ENCODE results near the gene SAMHD1. TPM values are rescaled to one million over a fixed set of nuclear protein-coding genes. Genes with fewer than 3 reads are reported as not detected.

The SAMHD1 gene
- total and polyA plus RNA-seq, 2 of the 13 experiments (the other 11 are each of a cell fraction or from before 2014, with no cell fraction given) = 16.9 to 43.5 TPM

GRCh38 chr20:36881888-36882287, 69.6 kb downstream of the SAMHD1 start (continued):
- TF ChIP-seq ZFY (CRISPR knock-in tag; IDR thresholded peaks at IDR 0.05) = 0 out of 2 replicates have a peak, but pooled peaks have one; percentile 5
- no peak for TF ChIP-seq ZNF614 (CRISPR knock-in tag; IDR thresholded peaks at IDR 0.05; ENCODE audit: borderline replicate concordance)
- TF ChIP-seq NFIB (CRISPR knock-in tag; IDR thresholded peaks at IDR 0.05; ENCODE audit: borderline replicate concordance) = no peak
- no peak for TF ChIP-seq ZMAT5 (CRISPR knock-in tag; IDR thresholded peaks at IDR 0.05; ENCODE audit: borderline replicate concordance, low read depth)
- no peak for TF ChIP-seq NCOR1 (IDR thresholded peaks at IDR 0.05; ENCODE audit: borderline replicate concordance, low read length)
- no peak for TF ChIP-seq HMGA1 (CRISPR knock-in tag; conservative IDR thresholded peaks at IDR 0.05)
- no peak for TF ChIP-seq ZNF264 (CRISPR knock-in tag; IDR thresholded peaks at IDR 0.05)
- TF ChIP-seq TCF7L2 (IDR thresholded peaks at IDR 0.05; ENCODE audit: low read depth, low read length) = no peak

GRCh38 chr20:36881331-36881730, 70.2 kb downstream of the SAMHD1 start:
- H3K4me1 ChIP-seq (ENCODE audit: insufficient read depth, low read length) = peaks cover 29% of the 10 kb centered on the region
- no peak overlapping the region for H2AFZ ChIP-seq (ENCODE audit: low read length)
- intact Hi-C loops (cut with micrococcal nuclease; ENCODE audit: unreplicated experiment) = no loop called here
- TF ChIP-seq ZBTB33 (CRISPR knock-in tag; IDR thresholded peaks at IDR 0.05) (peak; percentile 50; the same call in 1 of the 2 replicates), ZBTB4 (CRISPR knock-in tag; IDR thresholded peaks at IDR 0.05; ENCODE audit: borderline replicate concordance) (0 out of 2 replicates have a peak, but pooled peaks have one; percentile 42), ZNF510 (CRISPR knock-in tag; IDR thresholded peaks at IDR 0.05; ENCODE audit: low read depth) (no peak), ATF7 (IDR thresholded peaks at IDR 0.05) (0 out of 2 replicates have a peak, but pooled peaks have one; percentile 28), ATF7 (CRISPR knock-in tag; IDR thresholded peaks at IDR 0.05) (no peak)
- H3K27ac ChIP-seq (ENCODE audit: extremely low read length, insufficient read depth, low read length) = no peak overlapping the region
- WGBS (ENCODE audit: low lambda C conversion rate) = 84% methylated on average over 16 of the region's 16 CpGs
- H3K9ac ChIP-seq (ENCODE audit: insufficient read depth, low read depth, low read length) = no peak overlapping the region
- FAIRE-seq = no peak
- no peak for DNase-seq (ENCODE audit: low spot score)
- H3K36me3 ChIP-seq (replicated peaks in 1 of 2; ENCODE audit: control insufficient read depth in 1 of 2, insufficient read depth in 2 of 2, low read length in 2 of 2) = no peaks in the 10 kb centered on the region
- in situ Hi-C loops (cut with HindIII; ENCODE audit: extremely low pct_ligation_motif_present, low pct_unique_long_range_greater_than_20kb) = no loop called here
- no peaks in the 10 kb centered on the region for H3K9me3 ChIP-seq (ENCODE audit: low read length)
- H4K20me1 ChIP-seq (ENCODE audit: insufficient read depth, low read length) = no peaks in the 10 kb centered on the region
- no peak for ATAC-seq
- POLR2A ChIA-PET = interaction anchor here (0.8 to 2.5 kb wide), 4 partner anchors 10 to 73 kb away, joined by 3 to 18 read pairs (median 4); no protein-coding TSS in a partner anchor
- CTCF ChIA-PET (ENCODE audit: low intra/inter-chr PET ratio, low total read pairs) = no interaction called here
- H3K27me3 ChIP-seq (ENCODE audit: control insufficient read depth in 1 of 2, insufficient read depth in 2 of 2, low read length in 2 of 2) = no peaks in the 10 kb centered on the region
- no peaks in the 10 kb centered on the region for H3K79me2 ChIP-seq (ENCODE audit: insufficient read depth, low read length)
- BruUV-seq (replicated peaks) = no TSS peak
- 0 out of 2 replicates have a peak overlapping the region, but pooled peaks have one; percentile 13 for H3K4me2 ChIP-seq (ENCODE audit: low read depth, low read length)
- H3K4me3 ChIP-seq (replicated peaks in 1 of 3; ENCODE audit: insufficient read depth in 1 of 3, low read depth in 2 of 3, low read length in 3 of 3) = no peak overlapping the region
